ENCODE data around the gene NECAB2.

The NECAB2 gene

DNA sequence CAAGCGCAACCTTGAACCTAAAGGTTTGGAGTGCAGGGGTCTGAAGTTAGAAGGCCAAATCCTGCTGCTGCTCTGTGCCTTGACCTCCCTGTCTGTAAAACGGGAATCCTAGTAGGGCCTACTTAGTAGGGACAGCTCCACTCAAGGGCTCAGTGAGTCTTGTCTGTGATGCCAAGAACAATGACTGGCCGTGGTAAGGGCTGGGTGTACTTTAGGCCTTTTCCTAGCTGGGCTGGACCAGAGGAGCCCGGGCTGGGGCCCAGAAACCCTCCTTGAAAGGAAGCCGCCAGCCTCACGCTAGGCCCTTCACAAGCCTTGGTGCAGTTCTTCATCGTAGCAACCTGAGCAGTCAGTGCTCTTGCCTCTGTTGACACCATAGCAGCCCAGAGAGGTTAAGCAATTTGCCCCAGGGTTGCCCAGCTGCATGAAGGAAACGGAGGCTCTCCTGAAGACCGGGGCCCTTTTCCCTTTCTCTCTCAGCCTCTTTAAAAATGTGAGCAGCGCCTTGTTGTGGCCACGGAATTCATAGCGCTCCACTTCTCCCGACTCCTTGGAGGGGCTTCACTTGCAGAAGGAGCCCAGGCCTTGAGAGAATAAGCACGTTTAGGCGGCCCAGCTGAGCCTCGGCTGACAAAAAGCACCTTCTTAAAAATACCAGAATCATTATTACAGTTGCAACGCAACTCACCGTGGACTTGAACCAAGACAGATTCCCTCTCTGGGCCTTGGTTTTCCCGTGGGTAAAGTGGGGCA lies 4.4 kb downstream of the NECAB2 start:
- H3K36me3 Mint-ChIP-seq (ENCODE audit: low read depth), result no peaks in the 10 kb centered on the region
- H3K9me3 Mint-ChIP-seq, result no peaks in the 10 kb centered on the region
- no peak overlapping the region for H3K27ac Mint-ChIP-seq
- no peak overlapping the region for H3K4me3 Mint-ChIP-seq
- DNase-seq (ENCODE audit: low spot score), result no peak
- peaks cover 16% of the 10 kb centered on the region for H3K27me3 Mint-ChIP-seq (ENCODE audit: low read depth)
- H3K4me1 Mint-ChIP-seq (ENCODE audit: low read depth), result peaks cover 3% of the 10 kb centered on the region

DNA sequence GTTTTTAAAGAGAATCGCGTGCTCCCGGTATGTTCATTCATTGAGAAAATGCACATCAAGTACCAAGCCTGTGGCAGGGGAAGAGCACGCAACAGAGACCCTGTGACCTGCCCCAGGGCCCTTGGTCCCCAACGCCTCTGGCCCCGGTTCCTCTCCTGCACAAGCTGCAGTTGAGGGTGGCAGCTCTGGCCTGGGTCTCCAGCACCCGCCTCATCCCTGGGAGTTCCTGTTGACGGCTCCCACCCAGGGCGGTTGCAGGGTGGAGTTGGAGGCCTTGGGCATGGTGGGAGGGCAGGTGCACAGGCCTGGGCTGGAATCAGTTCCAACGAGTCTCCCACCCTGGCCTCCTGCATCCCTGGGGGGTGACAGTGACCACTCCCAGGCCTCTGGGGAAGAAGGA lies 5.0 kb downstream of the NECAB2 start:
- Mint-ChIP-seq H3K4me1 (ENCODE audit: low read depth) (no peaks in the 10 kb centered on the region), H3K36me3 (ENCODE audit: low read depth) (no peaks in the 10 kb centered on the region), H3K9me3 (no peaks in the 10 kb centered on the region), H3K27ac (no peak overlapping the region), H3K27me3 (ENCODE audit: low read depth) (peaks cover 13% of the 10 kb centered on the region), H3K4me3 (no peak overlapping the region)
- no peak for DNase-seq (ENCODE audit: low spot score)

DNA sequence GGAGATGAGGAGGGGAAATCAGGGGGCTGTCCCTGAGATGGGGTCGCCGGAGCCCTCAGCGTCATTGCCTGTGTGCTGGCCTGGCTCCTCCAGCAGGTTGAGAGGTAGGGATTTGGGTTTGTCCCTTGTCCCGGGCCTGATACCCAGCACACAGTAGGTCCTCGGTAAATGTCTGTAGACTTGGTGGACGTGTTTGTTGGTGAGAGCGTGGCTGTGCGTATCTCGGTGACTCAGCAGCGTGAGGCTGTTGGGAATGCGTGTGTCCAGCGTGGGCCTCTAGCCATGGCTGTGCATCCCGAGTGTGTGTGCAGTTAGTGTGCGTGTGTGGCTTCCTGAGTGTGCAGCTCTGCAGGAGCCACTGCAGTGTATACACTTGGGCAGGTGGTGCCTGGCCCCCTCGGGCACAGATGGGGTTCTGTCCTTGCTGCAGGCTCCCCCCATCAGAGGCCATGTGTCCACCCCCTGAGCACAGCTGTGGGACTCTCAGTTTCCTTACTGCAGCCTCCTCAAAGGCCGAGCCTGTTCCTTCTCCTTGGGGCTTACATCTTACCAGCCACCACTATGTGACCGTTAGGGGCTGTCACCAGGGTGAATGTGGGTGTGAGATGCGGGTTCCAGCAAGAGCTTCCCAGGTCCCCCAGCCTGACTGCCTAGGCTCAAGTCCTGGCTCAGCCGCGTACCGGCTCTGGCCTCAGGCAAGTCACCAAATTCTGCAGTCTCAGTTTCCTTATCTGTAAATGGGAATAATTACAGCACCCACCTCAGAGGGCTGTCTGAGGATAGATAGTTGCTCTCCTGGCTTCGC lies 5.7 kb downstream of the NECAB2 start:
- peaks cover 13% of the 10 kb centered on the region for H3K27me3 Mint-ChIP-seq (ENCODE audit: low read depth)
- no peak overlapping the region for H3K4me3 Mint-ChIP-seq
- H3K9me3 Mint-ChIP-seq, result peaks cover 7% of the 10 kb centered on the region
- H3K4me1 Mint-ChIP-seq (ENCODE audit: low read depth), result no peaks in the 10 kb centered on the region
- H3K27ac Mint-ChIP-seq, result no peak overlapping the region
- H3K36me3 Mint-ChIP-seq (ENCODE audit: low read depth), result no peaks in the 10 kb centered on the region
- DNase-seq (ENCODE audit: low spot score), result no peak

DNA sequence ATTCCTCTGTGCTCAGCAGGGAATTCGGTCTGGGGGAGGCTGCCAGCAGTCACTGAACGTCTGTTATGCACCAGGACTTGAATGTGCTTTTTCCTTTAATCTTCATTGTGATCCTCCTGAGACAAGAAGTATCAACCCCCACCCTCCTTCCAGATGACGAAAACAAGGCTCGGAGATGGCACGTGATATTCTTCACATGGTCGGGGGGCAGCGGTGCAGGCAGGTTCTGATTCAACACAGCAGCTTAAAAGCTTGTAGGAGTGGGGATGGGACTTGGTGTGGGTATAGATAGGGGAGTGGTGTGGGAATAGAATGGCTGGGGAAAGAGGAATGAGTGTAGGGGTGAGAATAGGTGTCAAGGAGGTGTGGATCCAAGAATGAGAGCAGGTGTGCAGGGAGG lies 6.4 kb downstream of the NECAB2 start:
- H3K27me3 Mint-ChIP-seq (ENCODE audit: low read depth), result peaks cover 9% of the 10 kb centered on the region
- DNase-seq (ENCODE audit: low spot score), result no peak
- no peak overlapping the region for H3K27ac Mint-ChIP-seq
- peaks cover 9% of the 10 kb centered on the region for H3K9me3 Mint-ChIP-seq
- no peaks in the 10 kb centered on the region for H3K4me1 Mint-ChIP-seq (ENCODE audit: low read depth)
- H3K4me3 Mint-ChIP-seq, result no peak overlapping the region
- no peaks in the 10 kb centered on the region for H3K36me3 Mint-ChIP-seq (ENCODE audit: low read depth)

DNA sequence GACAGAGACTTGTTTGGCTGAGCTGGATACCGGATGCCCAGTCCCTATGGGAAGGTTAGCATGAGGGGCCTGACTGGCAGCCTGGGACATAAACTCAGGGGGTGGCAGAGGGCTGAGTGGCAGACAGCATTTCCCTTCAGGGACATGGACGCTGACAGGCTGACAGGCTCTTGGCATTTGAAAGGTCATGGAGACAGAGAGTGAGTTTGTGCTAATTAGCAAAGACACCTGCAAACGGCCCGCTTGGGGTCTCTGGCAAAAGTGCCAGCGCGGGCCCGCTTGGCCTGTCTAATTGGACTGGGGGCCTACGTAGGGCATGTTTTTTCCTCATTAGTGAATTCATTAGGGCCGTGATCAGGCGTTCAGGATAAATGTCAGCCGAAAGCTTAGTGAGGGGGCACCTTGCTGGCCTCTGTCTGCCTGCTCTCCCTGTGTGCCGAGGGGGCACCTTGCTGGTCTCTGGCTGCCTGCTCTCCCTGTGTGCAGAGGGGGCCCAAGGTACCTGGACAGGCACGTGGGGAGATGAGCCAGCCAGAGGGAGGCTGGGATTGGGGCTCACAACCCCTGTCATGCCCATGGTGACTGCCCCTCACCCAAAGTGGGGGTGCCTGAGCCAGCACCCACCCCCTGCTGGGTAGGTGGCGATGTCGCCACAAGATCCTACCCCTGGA lies 7.7 kb downstream of the NECAB2 start:
- no peak for DNase-seq (ENCODE audit: low spot score)
- H3K4me3 Mint-ChIP-seq, result no peak overlapping the region
- H3K4me1 Mint-ChIP-seq (ENCODE audit: low read depth), result no peaks in the 10 kb centered on the region
- H3K36me3 Mint-ChIP-seq (ENCODE audit: low read depth), result no peaks in the 10 kb centered on the region
- H3K27me3 Mint-ChIP-seq (ENCODE audit: low read depth), result peaks cover 2% of the 10 kb centered on the region
- H3K27ac Mint-ChIP-seq, result no peak overlapping the region
- peaks cover 9% of the 10 kb centered on the region for H3K9me3 Mint-ChIP-seq

DNA sequence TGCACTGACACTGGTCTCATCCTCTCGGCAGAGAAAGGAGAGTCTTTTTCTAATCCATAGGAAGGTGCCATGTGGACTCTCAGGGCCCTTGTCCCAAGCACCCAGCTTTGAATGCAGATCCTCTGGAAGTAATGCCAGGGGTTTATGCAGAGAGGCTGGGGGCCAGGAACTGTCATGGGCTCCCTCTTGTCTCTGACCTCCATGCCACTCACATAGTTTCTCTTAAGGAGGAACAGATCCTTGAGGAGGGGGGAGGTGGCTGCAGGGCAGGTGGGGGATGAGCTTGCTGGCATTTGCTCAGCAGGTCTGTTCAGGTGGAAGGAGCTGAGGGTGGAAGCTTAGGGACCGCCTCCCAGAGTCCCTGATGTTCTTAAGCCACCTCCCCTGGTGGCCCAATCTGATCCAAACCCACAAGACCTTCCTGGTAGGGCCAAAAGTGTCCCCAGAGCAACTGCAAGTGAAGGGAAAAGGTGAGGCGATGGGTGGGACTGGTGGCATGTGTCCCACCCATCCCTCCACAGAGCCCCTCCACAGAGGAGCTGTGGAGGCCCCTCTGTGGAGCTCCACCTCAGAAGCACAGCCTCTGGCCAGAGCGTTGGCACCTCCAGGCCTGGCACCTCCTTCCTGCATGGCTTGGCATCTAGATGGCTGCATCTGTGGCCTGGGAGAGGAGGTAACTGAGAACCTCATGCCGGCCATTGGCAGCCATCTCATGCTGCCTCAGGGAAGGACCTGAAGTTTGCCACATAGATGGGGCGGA lies 9.2 kb downstream of the NECAB2 start:
- Mint-ChIP-seq H3K27me3 (ENCODE audit: low read depth) (no peaks in the 10 kb centered on the region), H3K4me1 (ENCODE audit: low read depth) (no peaks in the 10 kb centered on the region), H3K36me3 (ENCODE audit: low read depth) (no peaks in the 10 kb centered on the region), H3K9me3 (peaks cover 9% of the 10 kb centered on the region), H3K27ac (no peak overlapping the region), H3K4me3 (no peak overlapping the region)
- DNase-seq (ENCODE audit: low spot score), result no peak

DNA sequence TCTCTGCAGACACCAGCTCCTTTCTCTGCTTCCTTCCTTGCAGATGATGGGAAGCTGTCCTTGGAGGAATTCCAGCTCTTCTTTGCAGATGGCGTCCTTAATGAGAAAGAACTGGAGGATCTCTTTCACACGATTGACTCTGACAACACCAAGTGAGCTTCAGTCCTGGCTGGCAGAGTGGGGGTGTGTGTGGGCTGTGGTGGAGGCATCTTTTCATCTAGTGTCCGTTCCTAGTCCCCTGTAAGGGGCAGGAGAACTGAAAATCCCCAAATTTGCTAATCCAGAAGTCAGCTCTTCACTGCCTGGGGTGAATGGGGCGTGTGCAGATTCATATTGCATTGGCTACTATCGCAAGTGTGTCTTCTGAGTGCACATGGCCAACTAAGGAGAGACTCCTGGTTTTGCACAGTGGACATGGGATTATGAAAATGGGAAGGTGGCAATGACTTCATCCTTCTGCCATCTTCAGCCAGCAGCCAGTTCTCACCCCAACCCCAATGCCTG lies 10.4 kb downstream of the NECAB2 start:
- Mint-ChIP-seq H3K36me3 (ENCODE audit: low read depth) (no peaks in the 10 kb centered on the region), H3K27me3 (ENCODE audit: low read depth) (no peaks in the 10 kb centered on the region), H3K4me3 (no peak overlapping the region), H3K27ac (no peak overlapping the region), H3K9me3 (peaks cover 9% of the 10 kb centered on the region), H3K4me1 (ENCODE audit: low read depth) (no peaks in the 10 kb centered on the region)
- DNase-seq (ENCODE audit: low spot score), result no peak

DNA sequence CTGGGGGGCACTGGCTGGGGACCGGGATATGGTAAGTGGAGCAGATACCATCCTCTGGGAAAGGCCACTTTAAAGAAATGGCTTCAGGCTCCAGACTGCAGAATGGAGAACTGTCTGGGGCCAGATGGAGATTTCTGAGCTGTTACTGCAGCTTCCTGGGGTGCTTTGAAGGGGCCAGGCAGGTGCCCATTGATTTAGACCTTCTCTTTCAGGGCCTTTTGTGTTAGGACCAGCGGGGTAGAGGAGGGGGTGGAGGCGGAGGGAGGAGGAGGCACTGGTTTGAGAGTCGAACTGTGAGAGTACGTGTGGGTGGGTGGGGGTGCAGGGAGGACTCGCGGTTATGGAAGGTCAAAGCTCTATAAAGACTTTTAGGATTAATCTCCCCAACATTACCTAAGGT lies 11.4 kb downstream of the NECAB2 start:
- Mint-ChIP-seq H3K27ac (no peak overlapping the region), H3K27me3 (ENCODE audit: low read depth) (no peaks in the 10 kb centered on the region), H3K4me1 (ENCODE audit: low read depth) (no peaks in the 10 kb centered on the region), H3K36me3 (ENCODE audit: low read depth) (no peaks in the 10 kb centered on the region), H3K4me3 (no peak overlapping the region), H3K9me3 (peaks cover 9% of the 10 kb centered on the region)
- DNase-seq (ENCODE audit: low spot score), result no peak

DNA sequence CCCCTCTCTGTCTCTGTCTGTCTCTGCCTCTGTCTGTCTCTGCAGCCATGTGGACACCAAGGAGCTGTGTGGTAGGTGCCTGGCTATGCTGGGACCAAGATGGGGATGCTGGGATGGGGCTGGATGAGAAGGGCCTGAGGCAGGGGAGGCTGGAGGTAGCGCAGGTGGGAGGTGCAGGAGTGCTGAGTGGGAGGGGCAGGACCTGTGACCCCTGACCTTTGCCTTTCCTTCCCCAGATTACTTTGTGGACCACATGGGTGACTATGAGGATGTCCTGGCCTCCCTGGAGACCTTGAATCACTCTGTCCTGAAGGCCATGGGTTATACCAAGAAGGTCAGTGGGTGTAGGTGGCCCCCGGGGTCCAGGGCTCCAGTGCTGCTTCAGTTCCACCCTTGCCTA lies 12.8 kb downstream of the NECAB2 start:
- H3K9me3 Mint-ChIP-seq, result peaks cover 9% of the 10 kb centered on the region
- no peaks in the 10 kb centered on the region for H3K27me3 Mint-ChIP-seq (ENCODE audit: low read depth)
- no peaks in the 10 kb centered on the region for H3K36me3 Mint-ChIP-seq (ENCODE audit: low read depth)
- no peak overlapping the region for H3K4me3 Mint-ChIP-seq
- no peaks in the 10 kb centered on the region for H3K4me1 Mint-ChIP-seq (ENCODE audit: low read depth)
- DNase-seq (ENCODE audit: low spot score), result no peak
- no peak overlapping the region for H3K27ac Mint-ChIP-seq

DNA sequence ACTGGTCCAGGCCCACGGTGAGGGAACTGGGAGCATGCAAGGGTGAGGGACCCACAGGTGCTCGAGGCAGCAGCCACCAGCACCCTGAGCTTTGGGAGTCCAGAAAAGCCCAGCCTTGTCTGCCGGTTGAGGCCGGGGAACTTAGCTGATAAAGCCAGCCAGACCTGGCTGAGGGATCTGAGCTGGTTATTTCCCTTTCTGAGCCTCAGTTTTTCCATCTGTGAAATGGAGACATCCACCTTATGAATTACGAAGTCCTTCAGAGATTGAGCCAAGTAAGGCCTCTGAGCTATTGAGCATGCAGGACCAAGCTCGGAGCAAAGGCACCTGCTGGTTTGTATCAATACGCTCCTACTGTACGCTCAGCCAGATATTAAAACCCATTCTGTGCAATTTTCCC lies 13.8 kb downstream of the NECAB2 start:
- Mint-ChIP-seq H3K4me3 (no peak overlapping the region), H3K36me3 (ENCODE audit: low read depth) (no peaks in the 10 kb centered on the region), H3K9me3 (peaks cover 9% of the 10 kb centered on the region), H3K27me3 (ENCODE audit: low read depth) (peaks cover 4% of the 10 kb centered on the region), H3K4me1 (ENCODE audit: low read depth) (no peaks in the 10 kb centered on the region), H3K27ac (no peak overlapping the region)
- DNase-seq (ENCODE audit: low spot score), result no peak

DNA sequence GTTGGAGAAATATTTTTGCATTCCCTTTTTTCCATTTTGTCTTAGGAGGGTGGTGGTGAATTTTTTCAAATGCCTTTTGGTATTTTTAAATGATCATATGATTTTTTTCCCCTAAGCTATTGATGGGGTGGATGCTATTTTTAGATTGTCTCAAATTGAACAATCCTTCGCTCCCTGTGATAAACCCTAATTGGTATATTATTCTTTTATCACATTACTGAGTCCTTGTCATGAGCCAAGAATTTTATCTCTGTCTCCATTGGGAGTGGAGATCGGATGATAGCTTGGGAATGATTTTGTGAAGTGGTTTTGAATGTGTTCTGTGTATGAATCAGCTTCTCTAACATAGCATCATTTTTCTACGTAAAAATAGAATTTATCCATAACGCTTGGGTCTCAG lies 15.4 kb downstream of the NECAB2 start:
- H3K4me3 Mint-ChIP-seq, result no peak overlapping the region
- no peak overlapping the region for H3K27ac Mint-ChIP-seq
- no peaks in the 10 kb centered on the region for H3K4me1 Mint-ChIP-seq (ENCODE audit: low read depth)
- peaks cover 4% of the 10 kb centered on the region for H3K27me3 Mint-ChIP-seq (ENCODE audit: low read depth)
- DNase-seq (ENCODE audit: low spot score), result no peak
- H3K36me3 Mint-ChIP-seq (ENCODE audit: low read depth), result no peaks in the 10 kb centered on the region
- H3K9me3 Mint-ChIP-seq, result peaks cover 6% of the 10 kb centered on the region

DNA sequence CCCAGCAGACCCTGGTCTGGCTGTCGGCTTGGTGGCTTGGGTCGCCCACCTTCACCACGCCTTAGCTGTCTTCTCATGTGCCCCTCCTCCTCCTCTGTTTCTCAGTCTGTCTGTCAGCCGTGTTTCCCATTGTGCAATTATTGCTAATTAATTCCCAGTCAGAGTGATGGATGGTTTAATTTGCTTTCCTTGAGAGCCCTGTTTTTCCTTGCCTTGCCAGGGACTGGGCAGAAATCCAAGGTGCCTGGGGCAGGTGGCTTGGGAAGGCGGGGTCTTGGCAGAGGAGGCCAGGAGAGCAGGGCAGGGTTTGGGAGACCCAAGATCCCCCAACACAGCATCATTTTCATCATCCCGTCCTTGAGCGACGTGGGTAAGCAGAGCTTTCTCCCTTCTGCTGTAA lies 21.3 kb downstream of the NECAB2 start:
- no peaks in the 10 kb centered on the region for H3K4me1 Mint-ChIP-seq (ENCODE audit: low read depth)
- no peak overlapping the region for H3K27ac Mint-ChIP-seq
- peaks cover 3% of the 10 kb centered on the region for H3K9me3 Mint-ChIP-seq
- H3K36me3 Mint-ChIP-seq (ENCODE audit: low read depth), result no peaks in the 10 kb centered on the region
- H3K4me3 Mint-ChIP-seq, result no peak overlapping the region
- peaks cover 7% of the 10 kb centered on the region for H3K27me3 Mint-ChIP-seq (ENCODE audit: low read depth)
- no peak for DNase-seq (ENCODE audit: low spot score)

DNA sequence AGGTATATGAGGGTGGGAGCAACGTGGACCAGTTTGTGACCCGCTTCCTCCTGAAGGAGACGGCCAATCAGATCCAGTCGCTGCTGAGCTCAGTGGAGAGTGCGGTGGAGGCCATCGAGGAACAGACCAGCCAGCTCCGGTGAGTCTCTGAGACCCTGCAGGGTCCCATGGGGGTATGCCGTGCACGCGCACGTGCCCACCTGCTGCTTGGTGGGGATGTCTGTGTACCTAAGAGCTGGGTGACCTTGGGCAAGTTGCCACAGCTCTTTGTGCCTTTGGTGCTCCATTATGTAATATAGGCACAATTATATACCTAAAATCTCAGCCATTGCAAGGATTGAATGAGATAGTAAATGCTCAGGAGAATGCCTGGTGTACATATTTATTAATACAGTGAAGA lies 22.4 kb downstream of the NECAB2 start:
- no peak overlapping the region for H3K4me3 Mint-ChIP-seq
- peaks cover 13% of the 10 kb centered on the region for H3K27me3 Mint-ChIP-seq (ENCODE audit: low read depth)
- no peak for DNase-seq (ENCODE audit: low spot score)
- no peaks in the 10 kb centered on the region for H3K36me3 Mint-ChIP-seq (ENCODE audit: low read depth)
- H3K27ac Mint-ChIP-seq, result no peak overlapping the region
- H3K4me1 Mint-ChIP-seq (ENCODE audit: low read depth), result no peaks in the 10 kb centered on the region
- H3K9me3 Mint-ChIP-seq, result peaks cover 3% of the 10 kb centered on the region
